Keratinocyte (primary cell): ENCODE measurements around the gene FES. TPM values are rescaled to one million over a fixed set of nuclear protein-coding genes. Genes with fewer than 3 reads are reported as not detected.
"Not testable (repeated sequence)": the region's sequence is repeated elsewhere in the genome, so short reads cannot be mapped to it uniquely, and the experiment has no call there.

ENCODE experiments used
- DNase-seq: peaks from one replicate; pipeline ENCODE4 v3.0.0-alpha.2; 2011; ENCODE audit warnings: low read depth, missing footprints, low spot score
- FAIRE-seq: peaks from 2 replicates; lab custom pipeline; 2011; peaks lifted over from hg19 to GRCh38; lab: Jason Lieb, UNC
- H2AFZ ChIP-seq: 2 replicates; pipeline ENCODE4 v1.6.0; 2012; ENCODE audit warnings: low read length, control low read depth, inconsistent platforms; ENCODE audit not compliant: control insufficient read depth
- H3K27ac ChIP-seq: 2 replicates; pipeline ENCODE4 v1.5.1; 2011; ENCODE audit warnings: low read length; ENCODE audit not compliant: control insufficient read depth, insufficient read depth
- H3K27me3 ChIP-seq: 3 replicates; pipeline ENCODE4 v1.6.0; 2011; ENCODE audit warnings: low read length; ENCODE audit not compliant: control insufficient read depth, insufficient read depth; ENCODE audit errors: extremely low read depth
- H3K36me3 ChIP-seq, 2 experiments: 2 replicates in 1 of 2; 3 replicates in 1 of 2; pipeline ENCODE4 v1.5.1; 2011; ENCODE audit warnings: low read length in 2 of 2, mild to moderate bottlenecking in 1 of 2; ENCODE audit not compliant: control insufficient read depth in 2 of 2, insufficient read depth in 2 of 2; ENCODE audit errors: extremely low read depth in 1 of 2
- H3K4me1 ChIP-seq: 3 replicates; pipeline ENCODE4 v1.5.1; 2011; ENCODE audit warnings: low read length; ENCODE audit not compliant: control insufficient read depth, insufficient read depth; ENCODE audit errors: extremely low read depth
- H3K4me2 ChIP-seq: 3 replicates; pipeline ENCODE4 v1.6.0; 2011; ENCODE audit warnings: low read depth, low read length; ENCODE audit not compliant: control insufficient read depth, insufficient read depth; ENCODE audit errors: extremely low read depth
- H3K4me3 ChIP-seq, 3 experiments: fragments of 200-600 bp in 1 of 3; sonication (generic) in 1 of 3; 2 replicates in 2 of 3; 3 replicates in 1 of 3; pipeline ENCODE4 v1.5.1; 2011 to 2016; ENCODE audit warnings: low read length in 3 of 3, mild to moderate bottlenecking in 3 of 3, control low read depth in 2 of 3, inconsistent platforms in 1 of 3, low read depth in 1 of 3, mixed read lengths in 1 of 3, mixed run types in 1 of 3, moderate library complexity in 1 of 3; ENCODE audit not compliant: control insufficient read depth in 2 of 3, insufficient read depth in 2 of 3; ENCODE audit errors: extremely low read depth in 1 of 3
- H3K79me2 ChIP-seq: 2 replicates; pipeline ENCODE4 v1.6.0; 2012; ENCODE audit warnings: low read length; ENCODE audit not compliant: control insufficient read depth, insufficient read depth
- H3K9ac ChIP-seq: 3 replicates; pipeline ENCODE4 v1.6.0; 2011; ENCODE audit warnings: low read length; ENCODE audit not compliant: control insufficient read depth, insufficient read depth; ENCODE audit errors: extremely low read depth
- H3K9me1 ChIP-seq: 3 replicates; pipeline ENCODE4 v1.6.0; 2011; ENCODE audit warnings: low read length; ENCODE audit not compliant: control insufficient read depth, insufficient read depth; ENCODE audit errors: extremely low read depth
- H3K9me3 ChIP-seq: 2 replicates; pipeline ENCODE4 v1.5.1; 2012; ENCODE audit warnings: low read depth, low read length; ENCODE audit not compliant: control insufficient read depth
- H4K20me1 ChIP-seq: 3 replicates; pipeline ENCODE4 v1.6.0; 2011; ENCODE audit warnings: low read length; ENCODE audit not compliant: control insufficient read depth, insufficient read depth; ENCODE audit errors: extremely low read depth
- EZH2 ChIP-seq: IDR thresholded peaks from one replicate; pipeline ENCODE4 v1.6.1; 2012; ENCODE audit warnings: inconsistent platforms, mild to moderate bottlenecking, low read length, moderate library complexity
- dilution Hi-C: fragments of 300-500 bp; cut with MboI; formaldehyde crosslinking; loops from one replicate; pipeline ENCODE4 v1.7.0; 2020; ENCODE audit warnings: low sequenced_read_pairs; ENCODE audit not compliant: extremely low pct_ligation_motif_present
- polyA plus RNA-seq, 5 experiments: library from polyadenylated mRNA; depleted of rRNA in 3 of 5; stranded (reverse) in 3 of 5; stranded (forward) in 1 of 5; unstranded in 1 of 5; fragments of >200 nt; gene quantifications; 1 replicate in 1 of 5; 2 replicates in 3 of 5; 3 replicates in 1 of 5; pipeline versions ENCODE4 v1.2.1 to v1.2.3, GENCODE V29; 2011 to 2012; ENCODE audit warnings: missing spikeins in 2 of 5, low read depth in 1 of 5, low replicate concordance in 1 of 5
- TF ChIP-seq, protein P1 (sequence below), 3 experiments: IDR thresholded peaks in 1 of 3; conservative IDR thresholded peaks in 1 of 3; optimal IDR thresholded peaks in 1 of 3; 2 replicates in 2 of 3; 3 replicates in 1 of 3; pipeline versions ENCODE3 to v1.5.1; 2011; ENCODE audit warnings: low read length in 3 of 3, mild to moderate bottlenecking in 3 of 3, moderate library complexity in 2 of 3, control low read depth in 1 of 3, inconsistent platforms in 1 of 3; ENCODE audit not compliant: insufficient read depth in 2 of 3; ENCODE audit errors: extremely low read depth in 1 of 3

The FES gene
- polyA plus RNA-seq, 1 donor (not counting 4 experiments of a cell fraction or from before 2014, with no cell fraction given): 0.34 TPM

DNA sequence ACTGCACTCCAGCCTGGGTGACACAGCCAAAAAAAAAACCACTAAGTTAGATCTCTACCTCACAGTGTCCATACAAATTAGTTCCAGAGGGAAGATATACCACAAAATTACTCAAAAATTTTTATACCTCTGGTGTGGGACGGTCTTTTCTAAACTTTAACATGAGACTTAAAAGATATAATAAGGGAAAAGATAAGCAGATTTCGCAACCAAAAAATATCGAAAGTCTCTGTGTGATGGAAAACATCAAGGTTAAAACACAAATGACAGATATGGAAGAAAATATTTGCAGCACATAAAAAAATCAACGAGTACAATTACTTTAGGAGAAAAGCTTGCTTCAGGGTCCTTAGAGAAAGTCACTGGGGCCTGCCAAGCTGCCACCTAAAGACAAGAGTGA is 37.6 kb downstream of the FES start:
- Histone ChIP-seq H3K27ac (no peak overlapping the region), H3K4me1 (no peaks in the 10 kb centered on the region), H3K4me2 (no peak overlapping the region), H3K9me3 (no peaks in the 10 kb centered on the region), H3K4me3 (no peak overlapping the region), H3K9me1 (no peaks in the 10 kb centered on the region), H3K27me3 (no peaks in the 10 kb centered on the region), H2AFZ (no peak overlapping the region), H3K9ac (no peak overlapping the region), H4K20me1 (no peaks in the 10 kb centered on the region), H3K36me3 (peaks cover 11% of the 10 kb centered on the region in 2 experiments), H3K79me2 (no peaks in the 10 kb centered on the region)
- DNase-seq: no peak
- TF ChIP-seq, protein P1, sequence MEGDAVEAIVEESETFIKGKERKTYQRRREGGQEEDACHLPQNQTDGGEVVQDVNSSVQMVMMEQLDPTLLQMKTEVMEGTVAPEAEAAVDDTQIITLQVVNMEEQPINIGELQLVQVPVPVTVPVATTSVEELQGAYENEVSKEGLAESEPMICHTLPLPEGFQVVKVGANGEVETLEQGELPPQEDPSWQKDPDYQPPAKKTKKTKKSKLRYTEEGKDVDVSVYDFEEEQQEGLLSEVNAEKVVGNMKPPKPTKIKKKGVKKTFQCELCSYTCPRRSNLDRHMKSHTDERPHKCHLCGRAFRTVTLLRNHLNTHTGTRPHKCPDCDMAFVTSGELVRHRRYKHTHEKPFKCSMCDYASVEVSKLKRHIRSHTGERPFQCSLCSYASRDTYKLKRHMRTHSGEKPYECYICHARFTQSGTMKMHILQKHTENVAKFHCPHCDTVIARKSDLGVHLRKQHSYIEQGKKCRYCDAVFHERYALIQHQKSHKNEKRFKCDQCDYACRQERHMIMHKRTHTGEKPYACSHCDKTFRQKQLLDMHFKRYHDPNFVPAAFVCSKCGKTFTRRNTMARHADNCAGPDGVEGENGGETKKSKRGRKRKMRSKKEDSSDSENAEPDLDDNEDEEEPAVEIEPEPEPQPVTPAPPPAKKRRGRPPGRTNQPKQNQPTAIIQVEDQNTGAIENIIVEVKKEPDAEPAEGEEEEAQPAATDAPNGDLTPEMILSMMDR (optimal IDR thresholded peaks at IDR 0.05 in 1 of 3, IDR thresholded peaks at IDR 0.05 in 1 of 3, conservative IDR thresholded peaks at IDR 0.05 in 1 of 3; ENCODE audit: extremely low read depth in 1 of 3, insufficient read depth in 2 of 3, low read length in 3 of 3): no peak
- dilution Hi-C loops: no loop called here
- no peak for FAIRE-seq

GRCh38 chr15:90922712-90923322 is 38.5 kb downstream of the FES start:
- H4K20me1 ChIP-seq, H3K4me2 ChIP-seq, H2AFZ ChIP-seq, H3K9me3 ChIP-seq, FAIRE-seq, H3K9ac ChIP-seq, H3K27me3 ChIP-seq, dilution Hi-C loops, H3K4me3 ChIP-seq, H3K9me1 ChIP-seq, DNase-seq, H3K4me1 ChIP-seq, H3K79me2 ChIP-seq, H3K27ac ChIP-seq: not testable (repeated sequence)
- peaks cover 6 to 11% of the 10 kb centered on the region in 2 experiments for H3K36me3 ChIP-seq

GRCh38 chr15:90924375-90924774 is 40.1 kb downstream of the FES start:
- dilution Hi-C loops: no loop called here
- Histone ChIP-seq H3K9ac (no peak overlapping the region), H3K79me2 (no peaks in the 10 kb centered on the region), H3K4me3 (no peak overlapping the region), H3K9me3 (no peaks in the 10 kb centered on the region), H3K4me2 (no peak overlapping the region), H4K20me1 (no peaks in the 10 kb centered on the region), H3K4me1 (peaks cover 4% of the 10 kb centered on the region), H3K9me1 (no peaks in the 10 kb centered on the region), H3K27me3 (no peaks in the 10 kb centered on the region), H2AFZ (no peak overlapping the region), H3K36me3 (peaks cover 2 to 6% of the 10 kb centered on the region in 2 experiments), H3K27ac (no peak overlapping the region)
- DNase-seq: no peak
- TF ChIP-seq, protein P1 (optimal IDR thresholded peaks at IDR 0.05 in 1 of 3, IDR thresholded peaks at IDR 0.05 in 1 of 3, conservative IDR thresholded peaks at IDR 0.05 in 1 of 3; ENCODE audit: extremely low read depth in 1 of 3, insufficient read depth in 2 of 3, low read length in 3 of 3): no peak
- TF ChIP-seq EZH2: no peak
- FAIRE-seq: no peak

DNA sequence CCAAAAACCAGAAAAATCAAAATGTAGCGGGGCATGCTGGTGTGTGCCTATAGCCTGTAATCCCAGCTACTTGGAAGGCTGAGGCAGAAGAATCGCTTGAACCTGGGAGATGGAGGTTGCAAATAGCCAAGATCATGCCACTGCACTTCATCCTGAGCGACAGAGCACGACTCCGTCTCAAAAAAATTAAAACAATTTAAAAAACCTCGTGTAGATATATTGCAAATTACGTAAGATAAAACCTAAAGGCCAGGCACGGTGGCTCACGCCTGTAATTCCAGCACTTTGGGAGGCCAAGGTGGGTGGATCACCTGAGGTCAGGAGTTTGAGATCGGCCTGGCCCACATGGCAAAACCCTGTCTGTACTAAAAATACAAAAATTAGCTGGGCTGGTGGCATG is 42.5 kb downstream of the FES start:
- H3K9me1 ChIP-seq, H3K27ac ChIP-seq, DNase-seq, H3K4me3 ChIP-seq, H3K36me3 ChIP-seq, H2AFZ ChIP-seq, H3K9me3 ChIP-seq, H3K9ac ChIP-seq, dilution Hi-C loops, H3K79me2 ChIP-seq, H4K20me1 ChIP-seq, FAIRE-seq, H3K4me2 ChIP-seq, H3K27me3 ChIP-seq: not testable (repeated sequence)
- H3K4me1 ChIP-seq: peaks cover 17% of the 10 kb centered on the region
